RWPE1 (cell line): ENCODE results near the gene CSK.
"Not testable (repeated sequence)": the region's sequence is repeated elsewhere in the genome, so short reads cannot be mapped to it uniquely, and the experiment has no call there.

Source experiments
- CTCF ChIA-PET: fragments of 350-600 bp; sonication (Branson Sonifier 250); formaldehyde crosslinking; extraction: SDS; loops from one replicate; lab custom pipeline; 2021; lab: Yijun Ruan, JAX
- POLR2A ChIA-PET: fragments of 400-600 bp; formaldehyde crosslinking; extraction: SDS; loops from one replicate; lab custom pipeline; 2020; ENCODE audit warnings: antibody characterized with exemption; ENCODE audit not compliant: low non-redundant PET; lab: Yijun Ruan, JAX
- DNase-seq: peaks from one replicate; pipeline ENCODE4 v3.0.0; 2012; ENCODE audit warnings: low spot score
- H3K27ac ChIP-seq: fragments of 450-650 bp; 2 replicates; pipeline ENCODE4 v1.5.1; 2017
- CTCF ChIP-seq: fragments of 450-650 bp; conservative IDR thresholded peaks from 2 replicates; pipeline ENCODE4 v1.5.1; 2017; ENCODE audit warnings: low read depth, mild to moderate bottlenecking

Gene CSK

GRCh38 chr15:74784426-74785193 is 2.7 kb downstream of the CSK start:
- no peak for TF ChIP-seq CTCF
- ChIA-PET CTCF (interaction anchor here (0.7 to 1.4 kb wide), 4 partner anchors 8 to 117 kb away, joined by 3 to 7 read pairs (median 5); no protein-coding TSS in a partner anchor), POLR2A (no interaction called here)
- H3K27ac ChIP-seq: peak overlapping the region; percentile 83
- DNase-seq: no peak

- no peak for TF ChIP-seq CTCF
- peak overlapping the region; percentile 63 for H3K27ac ChIP-seq
- no peak for DNase-seq
- POLR2A ChIA-PET: no interaction called here
- CTCF ChIA-PET: interaction anchor here (0.7 kb wide), 1 partner anchor 14 kb away, joined by 3 read pairs; no protein-coding TSS in a partner anchor
Observed at GRCh38 chr15:74785194-74786032, 3.5 kb downstream of the CSK start.

GRCh38 chr15:74786081-74786480 is 4.2 kb downstream of the CSK start:
- H3K27ac ChIP-seq: peak overlapping the region; percentile 63
- DNase-seq, POLR2A ChIA-PET: not testable (repeated sequence)
- CTCF ChIA-PET: interaction anchor here (0.7 to 1.1 kb wide), 2 partner anchors 14 to 17 kb away, joined by 3 read pairs; no protein-coding TSS in a partner anchor

- POLR2A ChIA-PET: no interaction called here
- H3K27ac ChIP-seq: peak overlapping the region; percentile 63
- no peak for TF ChIP-seq CTCF
- no peak for DNase-seq
- CTCF ChIA-PET: interaction anchor here (0.8 to 1.1 kb wide), 2 partner anchors 14 to 18 kb away, joined by 3 to 4 read pairs; no protein-coding TSS in a partner anchor
Observed at GRCh38 chr15:74786551-74787165, 4.8 kb downstream of the CSK start.

GRCh38 chr15:74787251-74788041 is 5.6 kb downstream of the CSK start:
- no peak for DNase-seq
- ChIA-PET POLR2A (no interaction called here), CTCF (interaction anchor here (0.8 to 1.3 kb wide), 3 partner anchors 13 to 164 kb away, joined by 3 to 4 read pairs (median 3); no protein-coding TSS in a partner anchor)
- peak overlapping the region; percentile 63 for H3K27ac ChIP-seq
- peak; percentile 23 for TF ChIP-seq CTCF

- peak overlapping the region; percentile 63 for H3K27ac ChIP-seq
- ChIA-PET CTCF (interaction anchor here (0.5 to 1.3 kb wide), 5 partner anchors 18 to 723 kb away, joined by 3 read pairs; no protein-coding TSS in a partner anchor), POLR2A (no interaction called here)
- TF ChIP-seq CTCF: no peak
- no peak for DNase-seq
Observed at GRCh38 chr15:74788042-74788682, 6.3 kb downstream of the CSK start.
